Activated CD8-positive, alpha-beta memory T cell treated with anti-CD3 and anti-CD28 coated beads for 48 hours (primary cell): Measurements from ENCODE around the gene CD300A.
A peak's percentile ranks its signal among the peaks of the same experiment; 100 is the strongest.

Experiments
- DNase-seq, 3 experiments: peaks; one replicate each; pipeline ENCODE4 v3.0.0-alpha.2; 2020; ENCODE audit warnings: low read depth in 2 of 3, low spot score in 2 of 3

Gene CD300A

GRCh38 chr17:74454197-74455024 is 12.0 kb upstream of the CD300A start:
- peak in 1 of 3 experiments; percentile 52 for DNase-seq

- DNase-seq: no peak
Measured at GRCh38 chr17:74455025-74455545, 11.3 kb upstream of the CD300A start.

GRCh38 chr17:74455821-74456220 is 10.6 kb upstream of the CD300A start:
- no peak for DNase-seq

DNA sequence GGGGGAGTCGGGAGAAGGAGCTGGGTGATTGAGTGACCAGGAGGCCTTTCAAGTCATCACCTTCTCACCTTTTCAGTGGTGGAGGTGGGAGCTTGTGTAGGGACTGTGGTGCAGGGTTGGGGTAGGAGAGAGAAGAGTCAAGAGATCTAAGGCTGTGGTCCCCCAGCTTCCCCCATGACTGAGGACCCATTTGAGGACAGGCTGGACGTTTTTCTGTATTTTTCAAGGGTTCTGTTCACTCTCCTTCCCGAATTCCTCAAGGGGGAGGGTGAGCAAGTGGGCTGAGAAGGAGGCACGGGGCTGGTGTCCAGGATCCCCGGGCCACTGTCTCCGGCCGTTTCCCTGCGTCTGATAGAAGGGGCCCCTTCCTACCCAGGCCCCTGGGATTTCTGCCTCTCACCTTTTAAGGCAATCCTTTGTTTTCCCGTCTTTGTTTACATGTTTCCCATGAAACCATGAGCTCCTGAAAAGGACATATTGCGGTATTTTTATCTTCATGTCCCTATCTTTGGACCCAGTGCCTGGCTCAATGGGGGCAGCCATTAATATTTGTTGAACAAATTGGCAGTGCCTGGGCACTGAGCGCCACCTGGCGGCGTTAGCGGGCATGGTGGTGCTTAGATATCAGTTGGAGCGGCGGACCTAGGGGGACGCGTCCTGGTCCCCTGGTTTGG is 9.2 kb upstream of the CD300A start:
- DNase-seq: peak in 2 of 3 experiments; percentile 38 to 60

- DNase-seq: no peak
Measured at GRCh38 chr17:74457820-74458166, 8.6 kb upstream of the CD300A start.

GRCh38 chr17:74458835-74459234 is 7.6 kb upstream of the CD300A start:
- DNase-seq: no peak

- DNase-seq: no peak
Measured at GRCh38 chr17:74459622-74460021, 6.8 kb upstream of the CD300A start.

GRCh38 chr17:74460241-74460640 is 6.2 kb upstream of the CD300A start:
- no peak for DNase-seq

- no peak for DNase-seq
Measured at GRCh38 chr17:74460996-74461395, 5.4 kb upstream of the CD300A start.

DNA sequence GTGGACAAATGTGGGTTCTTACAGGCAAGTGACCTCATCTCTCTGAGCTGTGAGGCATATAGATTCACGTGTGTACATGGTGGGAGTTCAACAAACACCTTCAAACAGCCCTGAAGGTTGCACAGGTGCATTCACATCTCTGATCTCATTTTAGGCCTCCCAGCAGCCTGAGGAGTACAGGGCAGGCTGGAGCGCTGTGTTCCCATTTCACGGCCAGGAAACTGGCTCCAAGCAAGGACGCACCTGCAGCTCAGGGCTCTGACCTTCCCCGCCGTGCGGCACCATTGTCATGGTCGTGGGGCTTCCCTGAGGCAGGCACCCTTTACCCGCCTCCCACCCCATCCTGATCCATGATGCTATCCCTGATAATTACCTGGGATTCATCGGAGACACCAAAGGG is 4.8 kb upstream of the CD300A start:
- no peak for DNase-seq

- DNase-seq: no peak
Measured at GRCh38 chr17:74464730-74465377, 1.6 kb upstream of the CD300A start.

DNA sequence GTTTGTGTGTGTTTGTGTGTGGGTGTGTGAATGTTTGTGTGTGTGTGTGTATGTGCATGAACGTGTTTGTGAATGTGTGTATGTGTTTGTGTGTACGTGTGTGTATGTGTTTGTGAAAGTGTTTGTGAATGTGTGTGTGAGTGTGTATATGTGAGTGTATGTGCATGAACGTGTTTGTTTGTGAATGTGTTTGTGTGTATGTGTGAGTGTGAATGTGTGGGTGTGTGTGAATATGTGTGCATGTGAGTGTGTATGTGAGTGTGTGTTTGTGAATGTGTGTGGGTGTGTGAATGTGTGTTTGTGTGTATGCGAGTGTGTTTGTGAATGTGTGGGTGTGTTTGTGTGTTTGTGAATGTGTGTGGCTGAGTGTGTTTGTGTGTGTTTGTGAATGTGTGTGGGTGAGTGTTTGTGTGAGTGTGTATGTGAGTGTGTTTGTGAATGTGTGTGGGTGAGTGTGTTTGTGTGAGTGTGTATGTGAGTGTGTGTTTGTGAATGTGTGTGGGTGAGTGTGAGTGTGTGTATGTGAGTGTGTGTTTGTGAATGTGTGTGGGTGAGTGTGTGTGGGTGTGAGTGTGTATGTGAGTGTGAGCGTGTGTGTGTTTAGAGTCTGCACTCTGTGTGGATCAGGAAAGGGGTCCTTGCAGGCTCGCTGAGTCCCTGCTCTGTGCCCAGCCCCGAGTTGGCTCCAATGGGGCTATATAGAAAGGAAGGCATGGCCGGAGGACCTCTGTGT is 890 bp upstream of the CD300A start:
- DNase-seq: no peak

GRCh38 chr17:74466828-74467184 is 372 bp downstream of the CD300A start:
- DNase-seq: no peak

- DNase-seq: no peak
Measured at GRCh38 chr17:74467221-74467951, 952 bp downstream of the CD300A start.

- DNase-seq: no peak
Measured at GRCh38 chr17:74471341-74471740, 4.9 kb downstream of the CD300A start.

DNA sequence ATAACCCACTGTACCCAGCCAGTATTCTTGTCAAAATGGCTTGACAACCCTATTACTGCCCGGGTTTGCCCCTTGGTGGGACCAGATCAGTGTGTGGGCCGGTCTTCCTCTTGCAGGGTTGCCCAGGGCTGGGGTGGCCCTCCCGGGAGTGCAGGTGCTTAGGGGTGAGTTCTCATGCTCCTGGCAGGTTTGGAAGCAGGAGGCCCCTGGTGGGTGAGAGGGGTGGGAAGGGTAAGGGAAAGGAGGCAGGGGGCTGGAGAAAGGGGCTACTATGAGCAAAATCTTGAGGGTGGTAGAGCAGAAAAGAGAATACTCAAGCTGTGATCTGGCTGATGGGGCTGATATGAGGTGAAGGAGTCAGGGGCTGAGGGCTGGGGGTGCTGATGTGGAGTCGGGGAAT is 6.5 kb downstream of the CD300A start:
- no peak for DNase-seq

GRCh38 chr17:74473294-74473693 is 6.9 kb downstream of the CD300A start:
- DNase-seq: no peak

GRCh38 chr17:74474043-74474792 is 7.8 kb downstream of the CD300A start:
- no peak for DNase-seq

GRCh38 chr17:74475189-74475588 is 8.8 kb downstream of the CD300A start:
- DNase-seq: no peak

GRCh38 chr17:74477411-74477810 is 11.0 kb downstream of the CD300A start:
- DNase-seq: no peak
